H9 (cell line): ENCODE data around the gene ZNF134. TPM values are rescaled to one million over a fixed set of nuclear protein-coding genes. Genes with fewer than 3 reads are reported as not detected.
A peak's percentile ranks its signal among the peaks of the same experiment; 100 is the strongest.

ENCODE experiments used
- DNase-seq: peaks from one replicate; pipeline ENCODE4 v3.0.0-alpha.2; 2017
- H2AFZ ChIP-seq: one replicate; pipeline ENCODE4 v1.6.1; 2013; ENCODE audit warnings: mild to moderate bottlenecking, low read length, control low read depth, moderate library complexity
- H2AK5ac ChIP-seq: 2 replicates; pipeline ENCODE4 v1.6.1; 2013; ENCODE audit warnings: low read length, control low read depth, mixed read lengths; ENCODE audit not compliant: insufficient read length
- H2BK120ac ChIP-seq: one replicate; pipeline ENCODE4 v1.6.1; 2013; ENCODE audit warnings: low read depth, mild to moderate bottlenecking, low read length, control low read depth, inconsistent platforms; ENCODE audit not compliant: poor library complexity, severe bottlenecking
- H2BK12ac ChIP-seq: 2 replicates; pipeline ENCODE4 v1.6.1; 2013; ENCODE audit warnings: low read length, control low read depth, mixed read lengths, low read depth; ENCODE audit not compliant: insufficient read length
- H2BK15ac ChIP-seq: 2 replicates; pipeline ENCODE4 v1.6.1; 2013; ENCODE audit warnings: low read depth, low read length, control low read depth
- H2BK20ac ChIP-seq: one replicate; pipeline ENCODE4 v1.6.1; 2013; ENCODE audit warnings: low read depth, mild to moderate bottlenecking, low read length, control low read depth, inconsistent platforms; ENCODE audit not compliant: poor library complexity, severe bottlenecking
- H2BK5ac ChIP-seq: 2 replicates; pipeline ENCODE4 v1.6.1; 2013; ENCODE audit warnings: low read length, control low read depth, mixed read lengths; ENCODE audit not compliant: insufficient read length
- H3K14ac ChIP-seq: 2 replicates; pipeline ENCODE4 v1.6.1; 2013; ENCODE audit warnings: low read length, control low read depth; ENCODE audit not compliant: insufficient read depth
- H3K18ac ChIP-seq: 2 replicates; pipeline ENCODE4 v1.6.1; 2013; ENCODE audit warnings: low read depth, mild to moderate bottlenecking, mixed read lengths, low read length, control low read depth; ENCODE audit not compliant: insufficient read length
- H3K23ac ChIP-seq: 2 replicates; pipeline ENCODE4 v1.6.1; 2013; ENCODE audit warnings: low read length, control low read depth, mixed read lengths, low read depth; ENCODE audit not compliant: insufficient read length
- H3K23me2 ChIP-seq: 2 replicates; pipeline ENCODE4 v1.6.1; 2013; ENCODE audit warnings: low read depth, mild to moderate bottlenecking, mixed read lengths, low read length, control low read depth; ENCODE audit not compliant: insufficient read length, poor library complexity, severe bottlenecking
- H3K27ac ChIP-seq: 2 replicates; pipeline ENCODE4 v1.5.1; 2013; ENCODE audit warnings: low read length, control low read depth, mixed read lengths, low read depth; ENCODE audit not compliant: insufficient read length
- H3K27me3 ChIP-seq: 2 replicates; pipeline ENCODE4 v1.6.1; 2013; ENCODE audit warnings: low read length, control low read depth, inconsistent platforms; ENCODE audit not compliant: insufficient read depth
- H3K4ac ChIP-seq: 2 replicates; pipeline ENCODE4 v1.6.1; 2013; ENCODE audit warnings: low read depth, mild to moderate bottlenecking, control low read depth, inconsistent platforms, low read length, moderate library complexity
- H3K4me1 ChIP-seq: 2 replicates; pipeline ENCODE4 v1.6.1; 2013; ENCODE audit warnings: low read length, control low read depth, inconsistent platforms; ENCODE audit not compliant: insufficient read depth
- H3K4me2 ChIP-seq: 2 replicates; pipeline ENCODE4 v1.6.1; 2013; ENCODE audit warnings: low read length, control low read depth, mixed read lengths; ENCODE audit not compliant: insufficient read length, insufficient read depth
- H3K56ac ChIP-seq: 2 replicates; pipeline ENCODE4 v1.6.1; 2013; ENCODE audit warnings: low read depth, mild to moderate bottlenecking, mixed read lengths, low read length, control low read depth; ENCODE audit not compliant: insufficient read length
- H3K79me1 ChIP-seq: 2 replicates; pipeline ENCODE4 v1.6.1; 2013; ENCODE audit warnings: low read depth, mild to moderate bottlenecking, moderate library complexity, low read length, control low read depth, inconsistent platforms; ENCODE audit not compliant: insufficient read depth, poor library complexity, severe bottlenecking
- H3K79me2 ChIP-seq: 2 replicates; pipeline ENCODE4 v1.6.1; 2013; ENCODE audit warnings: low read length, control low read depth, inconsistent platforms; ENCODE audit not compliant: insufficient read depth
- H3K9ac ChIP-seq: 2 replicates; pipeline ENCODE4 v1.6.1; 2013; ENCODE audit warnings: low read length, control low read depth, mixed read lengths; ENCODE audit not compliant: insufficient read length; ENCODE audit errors: extremely low read depth
- H3K9me3 ChIP-seq: one replicate; pipeline ENCODE4 v1.6.1; 2013; ENCODE audit warnings: low read depth, low read length, inconsistent platforms; ENCODE audit not compliant: control insufficient read depth
- H3T11ph ChIP-seq: one replicate; pipeline ENCODE4 v1.6.1; 2013; ENCODE audit warnings: mild to moderate bottlenecking, low read length, control low read depth, inconsistent platforms
- H4K20me1 ChIP-seq: one replicate; pipeline ENCODE4 v1.6.1; 2013; ENCODE audit not compliant: control insufficient read depth, insufficient read length, insufficient read depth
- H4K5ac ChIP-seq: 2 replicates; pipeline ENCODE4 v1.6.1; 2013; ENCODE audit warnings: low read depth, mild to moderate bottlenecking, mixed read lengths, low read length, control low read depth; ENCODE audit not compliant: insufficient read length
- H4K8ac ChIP-seq: replicated peaks from 2 replicates; pipeline ENCODE4 v1.6.1; 2013; ENCODE audit warnings: low read length, control low read depth, mixed read lengths, low read depth; ENCODE audit not compliant: insufficient read length
- H4K91ac ChIP-seq: 2 replicates; pipeline ENCODE4 v1.6.1; 2013; ENCODE audit warnings: low read depth, mild to moderate bottlenecking, moderate library complexity, mixed read lengths, low read length, control low read depth; ENCODE audit not compliant: insufficient read length
- H3K27ac Mint-ChIP-seq, 3 experiments: 2 replicates in 2 of 3; 3 replicates in 1 of 3; pipeline ENCODE4 v1.8.0; 2020 to 2021; ENCODE audit warnings: mixed read lengths in 3 of 3, mild to moderate bottlenecking in 1 of 3, moderate library complexity in 1 of 3
- H3K27me3 Mint-ChIP-seq: 2 replicates; pipeline ENCODE4 v1.8.0; 2021; ENCODE audit warnings: low read depth, mild to moderate bottlenecking, moderate library complexity, mixed read lengths
- H3K36me3 Mint-ChIP-seq, 3 experiments: 2 replicates in 2 of 3; 3 replicates in 1 of 3; pipeline ENCODE4 v1.8.0; 2020 to 2021; ENCODE audit warnings: low read depth in 3 of 3, mixed read lengths in 3 of 3; ENCODE audit not compliant: insufficient read depth in 1 of 3
- H3K4me1 Mint-ChIP-seq, 2 experiments: 2 replicates each; pipeline ENCODE4 v1.8.0; 2020; ENCODE audit warnings: mixed read lengths in 2 of 2
- H3K4me3 Mint-ChIP-seq, 2 experiments: 2 replicates in 1 of 2; 3 replicates in 1 of 2; pipeline ENCODE4 v1.8.0; 2020 to 2021; ENCODE audit warnings: mild to moderate bottlenecking in 2 of 2, mixed read lengths in 2 of 2, moderate library complexity in 1 of 2
- H3K9me3 Mint-ChIP-seq, 2 experiments: 2 replicates in 1 of 2; 3 replicates in 1 of 2; pipeline ENCODE4 v1.8.0; 2020; ENCODE audit warnings: mild to moderate bottlenecking in 2 of 2, mixed read lengths in 2 of 2, moderate library complexity in 1 of 2
- CTCF ChIP-seq: fragments of 200-600 bp; sonication (generic); conservative IDR thresholded peaks from 3 replicates; pipeline ENCODE4 v1.8.0; 2021; ENCODE audit warnings: antibody characterized with exemption, mild to moderate bottlenecking
- WGBS: extraction: QIAGEN DNeasy Blood & Tissue Kit; methylation state at CpG from one replicate; pipeline ENCODE4 v1.1.7; 2013; ENCODE audit warnings: missing lambda C conversion rate, low lambda C conversion rate, mixed read lengths; ENCODE audit not compliant: insufficient read length; ENCODE audit errors: extremely low coverage; 5-methylcytosine and 5-hydroxymethylcytosine counted together
- total RNA-seq: library from RNA; stranded (reverse); gene quantifications from 2 replicates; pipeline ENCODE4 v1.2.1, GENCODE V29; 2021

ZNF134 gene
- total RNA-seq, 1 experiment from 2014 or later = 44.1 TPM

DNA sequence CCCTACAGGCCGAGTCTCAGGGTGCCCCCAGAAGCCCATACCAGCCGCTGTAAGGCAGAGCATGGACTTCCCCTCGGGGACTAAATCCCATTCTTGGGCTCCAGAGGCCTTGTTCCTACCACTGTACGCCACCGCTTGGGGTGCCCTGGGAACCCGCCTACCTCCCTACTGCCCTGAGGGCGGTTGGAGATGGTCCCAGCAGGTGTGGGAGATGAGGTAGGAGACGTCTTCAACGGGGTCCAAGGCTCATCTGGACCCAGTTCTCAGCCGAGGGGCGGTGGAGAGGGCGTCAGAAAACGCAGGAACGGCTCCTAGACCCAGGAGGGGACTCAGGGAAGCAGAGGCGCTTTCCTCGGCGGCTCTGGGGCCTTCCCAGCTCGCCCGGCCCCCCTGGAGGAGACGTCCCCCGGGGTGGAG lies 30.9 kb upstream of the ZNF134 start:
- no peak overlapping the region for H3K27ac Mint-ChIP-seq
- H3K79me1 ChIP-seq = peaks cover 11% of the 10 kb centered on the region
- peaks cover 69 to 73% of the 10 kb centered on the region in 2 experiments for H3K9me3 Mint-ChIP-seq
- H3K27ac ChIP-seq = no peak overlapping the region
- WGBS = no CpG with 5 or more reads among the region's 21 CpGs
- no peak overlapping the region for H2BK20ac ChIP-seq
- H3K36me3 Mint-ChIP-seq = peaks cover 48 to 56% (median 51%) of the 10 kb centered on the region in 3 experiments
- H3K23me2 ChIP-seq = peaks cover 13% of the 10 kb centered on the region
- H3K4ac ChIP-seq = no peak overlapping the region
- H2AFZ ChIP-seq = no peak overlapping the region
- peaks cover 27% of the 10 kb centered on the region for H3K27me3 Mint-ChIP-seq
- H4K5ac ChIP-seq = no peak overlapping the region
- H4K20me1 ChIP-seq = no peaks in the 10 kb centered on the region
- peaks cover 6% of the 10 kb centered on the region for H3K4me1 ChIP-seq
- peaks cover 5% of the 10 kb centered on the region for H3K9me3 ChIP-seq
- peak; percentile 28 for DNase-seq
- no peak overlapping the region for H2BK5ac ChIP-seq
- peak overlapping the region; percentile 48 for H3K4me2 ChIP-seq
- no peak for TF ChIP-seq CTCF
- no peak overlapping the region for H3T11ph ChIP-seq
- H2AK5ac ChIP-seq = no peak overlapping the region
- peaks cover 15% of the 10 kb centered on the region for H3K79me2 ChIP-seq
- H2BK12ac ChIP-seq = no peak overlapping the region
- peak overlapping the region; percentile 89; the same call in 1 of the 2 replicates for H3K14ac ChIP-seq
- H3K56ac ChIP-seq = no peak overlapping the region
- H2BK120ac ChIP-seq = no peak overlapping the region
- no peak overlapping the region for H4K8ac ChIP-seq
- no peak overlapping the region for H3K18ac ChIP-seq
- H3K9ac ChIP-seq = no peak overlapping the region
- H4K91ac ChIP-seq = no peak overlapping the region
- peak overlapping the region; percentile 88 to 93; a peak in 3 of 5 replicates for H3K4me3 Mint-ChIP-seq
- no peak overlapping the region for H3K23ac ChIP-seq
- H3K27me3 ChIP-seq = no peaks in the 10 kb centered on the region
- peaks cover 4 to 15% of the 10 kb centered on the region in 2 experiments; a peak in 3 of 4 replicates for H3K4me1 Mint-ChIP-seq
- no peak overlapping the region for H2BK15ac ChIP-seq
